Left lung (tissue), 10 donors: Measurements from ENCODE around the gene AGXT. TPM values are rescaled to one million over a fixed set of nuclear protein-coding genes. Genes with fewer than 3 reads are reported as not detected.

Source experiments
- ATAC-seq: fragments of 200-7000 bp; cut with Tn5 transposase; one replicate; pipeline ENCODE4 v1.9.1; 2020; ENCODE audit warnings: moderate library complexity
- DNase-seq, 4 donors: peaks; one replicate each; pipeline ENCODE4 v3.0.0-alpha.2; 2013 to 2020
- H3K27ac ChIP-seq, 2 donors: fragments of 200-600 bp; sonication (generic) in 1 of 2; one replicate each; pipeline versions ENCODE4 v1.5.0 to v1.8.0; 2020 to 2021
- H3K27me3 ChIP-seq, 2 donors: fragments of 200-600 bp; sonication (generic) in 1 of 2; one replicate each; pipeline versions ENCODE4 v1.5.0 to v1.8.0; 2020 to 2021
- H3K36me3 ChIP-seq, 2 donors: fragments of 200-600 bp; sonication (generic) in 1 of 2; one replicate each; pipeline versions ENCODE4 v1.5.0 to v1.8.0; 2020 to 2021
- H3K4me1 ChIP-seq, 2 donors: fragments of 200-600 bp; one replicate each; pipeline ENCODE4 v1.8.0; 2021
- H3K4me3 ChIP-seq, 2 donors: fragments of 200-600 bp; sonication (generic) in 1 of 2; one replicate each; pipeline versions ENCODE4 v1.5.0 to v1.8.0; 2020 to 2021; ENCODE audit warnings: mild to moderate bottlenecking in 1 of 2
- H3K9me3 ChIP-seq, 2 donors: fragments of 200-600 bp; sonication (generic) in 1 of 2; one replicate each; pipeline versions ENCODE4 v1.5.0 to v1.8.0; 2020 to 2021
- intact Hi-C, 2 donors: fragments of 100-400 bp; cut with DNase I; formaldehyde crosslinking; loops; one replicate each; pipeline versions ENCODE4 v1.11.2 to v1.14.2; 2022
- polyA plus RNA-seq, 6 donors: library from polyadenylated mRNA; unstranded; fragments of 120-200 nt; gene quantifications; one replicate each; pipeline ENCODE4 v1.2.1, GENCODE V29; 2013; ENCODE audit not compliant: insufficient read length in 6 of 6
- total RNA-seq, 2 donors: library from RNA; stranded (reverse); fragmentation: NEBNext Ultra II Directional; extraction: Animal tissue kit (Norgen Biotek cat#: 25700); gene quantifications; one replicate each; pipeline ENCODE4 v1.2.1, GENCODE V29; 2021
- TF ChIP-seq, protein P1 (sequence below), 2 donors: fragments of 200-600 bp; sonication (generic) in 1 of 2; IDR thresholded peaks; one replicate each; pipeline versions ENCODE4 v1.5.0 to v1.8.0; 2021; ENCODE audit warnings: antibody characterized with exemption in 2 of 2
- donor health status: DM: no; HTN: yes; CAD: no.
- donor health status: DM: no; HTN: no; CAD: no.

Gene AGXT
- total and polyA plus RNA-seq, 8 donors = 0.11 to 0.17 (median 0.12) TPM; not detected in 4

DNA sequence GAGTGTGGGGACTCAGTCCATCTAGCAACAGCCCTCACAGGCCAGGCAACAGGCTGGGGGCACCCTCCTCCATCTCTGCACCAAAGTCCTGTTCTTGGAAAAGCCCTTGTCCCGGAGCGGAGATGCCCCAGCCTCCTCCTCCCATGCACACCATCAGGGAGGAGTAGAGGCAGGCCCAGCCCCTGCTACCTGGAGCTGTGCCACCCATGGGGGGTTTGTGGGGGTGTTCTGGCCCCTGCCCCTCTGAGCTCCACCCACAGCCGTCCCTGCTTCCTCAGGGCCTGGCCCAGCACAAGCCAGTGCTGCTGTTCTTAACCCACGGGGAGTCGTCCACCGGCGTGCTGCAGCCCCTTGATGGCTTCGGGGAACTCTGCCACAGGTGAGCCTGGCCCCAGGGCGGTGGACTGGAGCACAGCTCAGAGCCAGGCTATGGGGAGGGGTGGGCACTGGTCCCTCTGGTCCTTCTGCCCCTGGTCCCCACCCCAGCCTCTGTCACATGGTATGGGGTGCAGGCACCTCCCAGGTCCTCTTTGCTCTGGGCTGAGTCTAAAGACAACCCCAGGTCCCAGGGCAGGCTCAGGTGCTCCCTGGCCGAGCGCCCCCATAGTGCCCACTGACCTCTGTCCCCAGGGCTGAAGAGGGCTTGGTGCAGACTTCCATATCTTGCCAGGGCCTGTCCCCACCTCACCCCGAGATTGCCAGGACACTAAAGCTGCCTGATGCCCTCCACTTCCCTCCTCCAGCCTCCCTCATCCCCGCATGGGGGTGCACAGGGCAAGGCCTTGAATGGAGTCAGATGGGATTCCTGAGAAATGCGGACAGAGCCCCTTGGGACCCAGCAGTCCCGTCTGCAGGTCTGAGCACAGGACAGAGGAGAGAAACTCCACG is 2.7 kb downstream of the AGXT start:
- TF ChIP-seq, protein P1, sequence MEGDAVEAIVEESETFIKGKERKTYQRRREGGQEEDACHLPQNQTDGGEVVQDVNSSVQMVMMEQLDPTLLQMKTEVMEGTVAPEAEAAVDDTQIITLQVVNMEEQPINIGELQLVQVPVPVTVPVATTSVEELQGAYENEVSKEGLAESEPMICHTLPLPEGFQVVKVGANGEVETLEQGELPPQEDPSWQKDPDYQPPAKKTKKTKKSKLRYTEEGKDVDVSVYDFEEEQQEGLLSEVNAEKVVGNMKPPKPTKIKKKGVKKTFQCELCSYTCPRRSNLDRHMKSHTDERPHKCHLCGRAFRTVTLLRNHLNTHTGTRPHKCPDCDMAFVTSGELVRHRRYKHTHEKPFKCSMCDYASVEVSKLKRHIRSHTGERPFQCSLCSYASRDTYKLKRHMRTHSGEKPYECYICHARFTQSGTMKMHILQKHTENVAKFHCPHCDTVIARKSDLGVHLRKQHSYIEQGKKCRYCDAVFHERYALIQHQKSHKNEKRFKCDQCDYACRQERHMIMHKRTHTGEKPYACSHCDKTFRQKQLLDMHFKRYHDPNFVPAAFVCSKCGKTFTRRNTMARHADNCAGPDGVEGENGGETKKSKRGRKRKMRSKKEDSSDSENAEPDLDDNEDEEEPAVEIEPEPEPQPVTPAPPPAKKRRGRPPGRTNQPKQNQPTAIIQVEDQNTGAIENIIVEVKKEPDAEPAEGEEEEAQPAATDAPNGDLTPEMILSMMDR (IDR thresholded peaks at IDR 0.05) = no peak
- H3K4me1 ChIP-seq = no peaks in the 10 kb centered on the region
- H3K4me3 ChIP-seq = no peak overlapping the region
- H3K9me3 ChIP-seq = no peaks in the 10 kb centered on the region
- ATAC-seq (no peak), DNase-seq (peak in 1 of 4 donors; percentile 53)
- intact Hi-C loops = no loop called here
- H3K27me3 ChIP-seq = no peaks in the 10 kb centered on the region
- H3K27ac ChIP-seq = no peak overlapping the region
- H3K36me3 ChIP-seq = no peaks in the 10 kb centered on the region

DNA sequence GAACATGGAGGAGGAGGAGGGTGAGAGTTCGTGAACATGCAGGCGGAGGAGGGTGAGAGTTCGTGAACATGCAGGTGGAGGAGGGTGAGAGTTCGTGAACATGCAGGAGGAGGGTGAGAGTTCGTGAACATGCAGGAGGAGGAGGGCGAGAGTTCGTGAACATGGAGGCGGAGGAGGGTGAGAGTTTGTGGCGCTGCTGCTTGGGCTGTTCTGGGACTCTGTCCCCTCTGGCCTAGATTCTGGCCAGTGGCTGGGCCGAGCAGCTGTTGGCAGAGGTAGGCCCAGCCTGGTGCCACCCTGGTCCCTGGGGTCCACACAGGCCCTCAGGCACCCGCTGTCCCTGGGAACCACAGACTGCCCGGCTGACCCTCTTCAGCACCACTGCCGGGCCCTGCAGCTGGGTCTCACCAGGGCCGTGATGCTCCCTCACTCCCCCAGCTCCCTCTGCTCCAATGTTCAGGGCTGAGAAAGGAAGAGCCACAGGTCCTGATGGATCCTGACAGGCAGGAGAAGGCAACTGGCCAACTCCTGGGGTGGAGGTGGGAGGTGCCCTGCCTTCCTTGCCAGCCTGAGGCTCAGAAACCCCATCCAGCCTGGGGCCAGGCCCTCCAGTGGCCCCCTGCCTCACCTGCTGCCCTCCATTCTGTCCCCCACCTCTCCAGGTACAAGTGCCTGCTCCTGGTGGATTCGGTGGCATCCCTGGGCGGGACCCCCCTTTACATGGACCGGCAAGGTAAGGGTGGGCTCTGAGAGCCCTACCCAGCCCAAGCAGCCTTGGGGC is 3.9 kb downstream of the AGXT start:
- ATAC-seq (no peak), DNase-seq (peak in 1 of 4 donors; percentile 68)
- TF ChIP-seq, protein P1 (IDR thresholded peaks at IDR 0.05) = no peak
- Histone ChIP-seq H3K4me3 (no peak overlapping the region), H3K4me1 (no peaks in the 10 kb centered on the region), H3K27me3 (no peaks in the 10 kb centered on the region), H3K9me3 (no peaks in the 10 kb centered on the region), H3K27ac (no peak overlapping the region), H3K36me3 (no peaks in the 10 kb centered on the region)
- intact Hi-C loops = no loop called here

DNA sequence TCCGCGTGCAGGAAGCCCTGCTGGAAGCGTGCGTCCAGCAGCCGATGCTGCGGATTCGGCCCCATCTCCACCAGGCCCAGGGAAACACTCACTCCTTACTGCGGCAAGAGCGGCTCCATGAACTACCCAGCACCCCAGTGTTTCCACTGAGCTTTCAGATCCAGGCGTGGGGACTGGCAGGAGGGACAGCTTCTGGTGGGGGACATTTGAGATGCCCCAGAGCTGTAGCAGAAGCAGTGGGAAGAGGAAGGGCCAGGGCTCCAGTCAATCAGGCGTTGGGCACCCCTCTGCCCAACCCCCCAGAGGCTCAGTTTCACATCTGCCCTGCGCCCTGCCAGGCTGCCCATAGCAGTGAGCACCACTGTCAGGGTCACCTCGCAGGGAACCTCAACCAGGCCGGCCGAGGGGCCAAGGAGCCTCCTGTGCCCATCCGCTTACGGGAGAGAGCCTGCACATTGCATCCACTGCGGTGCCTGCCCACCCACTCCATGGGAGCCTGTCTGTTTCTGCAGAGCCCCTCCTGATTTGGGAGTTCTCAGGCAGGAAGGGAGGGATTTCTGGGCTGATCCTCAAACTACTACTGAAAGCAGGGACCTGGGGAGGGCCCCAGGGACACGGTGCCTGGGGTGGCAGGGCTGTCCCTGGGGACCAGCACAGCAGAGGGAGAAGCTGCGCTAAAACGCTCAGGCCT is 4.6 kb downstream of the AGXT start:
- H3K4me1 ChIP-seq = no peaks in the 10 kb centered on the region
- H3K27ac ChIP-seq = no peak overlapping the region
- no peaks in the 10 kb centered on the region for H3K27me3 ChIP-seq
- DNase-seq (peak in 1 of 4 donors; percentile 70), ATAC-seq (no peak)
- H3K9me3 ChIP-seq = no peaks in the 10 kb centered on the region
- intact Hi-C loops = no loop called here
- H3K36me3 ChIP-seq = no peaks in the 10 kb centered on the region
- TF ChIP-seq, protein P1 (IDR thresholded peaks at IDR 0.05) = no peak
- H3K4me3 ChIP-seq = no peak overlapping the region

DNA sequence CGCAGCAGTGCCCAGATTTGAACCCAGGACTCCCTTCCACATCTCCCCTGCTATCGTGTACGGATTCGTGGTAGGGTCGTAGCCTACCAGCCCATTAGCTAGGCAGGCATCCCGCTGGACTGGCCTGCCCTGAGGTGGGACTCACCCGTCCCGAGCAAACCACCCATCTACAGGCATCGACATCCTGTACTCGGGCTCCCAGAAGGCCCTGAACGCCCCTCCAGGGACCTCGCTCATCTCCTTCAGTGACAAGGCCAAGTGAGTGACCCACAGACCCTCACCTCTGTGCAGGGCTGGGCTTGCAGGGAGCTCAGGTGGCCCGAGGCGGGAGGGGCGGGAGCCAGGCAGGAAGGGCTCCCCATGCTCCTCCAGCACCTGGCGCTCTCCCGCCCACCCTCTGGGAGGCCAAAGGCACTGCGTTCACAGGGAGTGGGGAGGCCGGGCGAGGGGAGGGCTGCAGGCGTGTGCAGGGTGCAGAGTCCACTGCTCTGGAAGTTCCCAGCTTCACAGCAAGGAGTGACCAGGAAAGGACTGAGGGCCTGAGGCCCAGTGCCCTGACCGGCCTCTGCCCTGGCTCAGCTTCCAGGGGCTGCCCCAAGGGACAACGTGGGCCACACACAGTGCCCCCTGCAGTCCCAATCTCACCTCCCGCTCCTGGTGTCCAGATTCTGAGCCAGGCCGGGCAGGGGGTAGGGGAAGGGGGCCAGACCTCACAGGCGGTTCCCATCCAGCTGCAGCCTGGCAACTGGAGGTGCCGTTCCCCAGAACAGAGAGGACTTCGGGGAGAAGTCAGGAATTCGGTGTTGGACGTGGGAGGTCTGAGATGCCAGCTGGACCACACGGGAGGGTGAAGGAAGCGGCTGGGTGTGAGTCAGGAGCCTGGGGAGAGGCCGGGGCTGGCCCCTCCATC is 5.4 kb downstream of the AGXT start:
- intact Hi-C loops = no loop called here
- H3K9me3 ChIP-seq = no peaks in the 10 kb centered on the region
- peak; percentile 27 to 69 (median 32) for DNase-seq
- H3K27me3 ChIP-seq = no peaks in the 10 kb centered on the region
- no peaks in the 10 kb centered on the region for H3K4me1 ChIP-seq
- no peak overlapping the region for H3K4me3 ChIP-seq
- TF ChIP-seq, protein P1 (IDR thresholded peaks at IDR 0.05) = no peak
- no peak overlapping the region for H3K27ac ChIP-seq
- no peak for ATAC-seq
- H3K36me3 ChIP-seq = no peaks in the 10 kb centered on the region
